GM12874 (cell line): Measurements from ENCODE around the gene GCK.

Experiments
- TF ChIP-seq, protein P1 (sequence below): IDR thresholded peaks from 2 replicates; pipeline ENCODE4 v1.5.1; 2011; ENCODE audit warnings: low read depth, mild to moderate bottlenecking, control low read depth, low read length, moderate library complexity; ENCODE audit not compliant: insufficient read depth

GCK gene

DNA sequence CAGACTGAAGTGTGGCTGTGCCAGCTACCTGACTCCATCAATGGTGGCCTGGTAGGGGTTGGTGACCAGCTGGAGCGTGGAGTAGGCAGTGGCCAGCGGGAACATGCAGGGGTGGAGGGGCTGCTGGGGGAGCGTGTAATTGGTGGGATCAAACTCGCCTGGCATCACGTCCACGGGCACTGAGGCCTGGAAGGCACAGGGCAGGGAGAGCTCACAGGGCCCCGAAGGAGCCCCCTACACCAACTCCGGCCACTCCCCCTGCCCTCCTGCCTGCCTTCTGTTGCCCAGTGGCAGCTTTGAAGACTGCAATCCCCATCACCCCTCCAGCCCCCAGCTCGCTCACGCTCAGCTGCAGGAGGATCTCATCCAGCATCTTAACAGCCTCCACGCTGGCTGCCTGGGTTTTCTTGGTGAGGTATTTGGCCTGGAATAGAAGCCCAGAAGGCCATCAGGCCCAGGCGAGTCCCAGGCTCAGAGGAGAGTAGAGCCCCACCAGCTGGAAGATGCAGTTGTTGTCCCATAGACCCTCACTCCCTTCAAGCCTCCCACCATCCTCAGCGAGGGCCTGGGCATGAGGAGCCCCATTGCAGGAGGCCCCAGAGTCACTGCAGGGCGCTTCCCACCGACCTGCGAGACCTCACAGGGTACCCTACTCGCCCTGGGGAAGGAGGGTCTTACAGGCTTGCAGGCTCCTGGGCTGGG lies 73.0 kb downstream of the GCK start:
- TF ChIP-seq, protein P1, sequence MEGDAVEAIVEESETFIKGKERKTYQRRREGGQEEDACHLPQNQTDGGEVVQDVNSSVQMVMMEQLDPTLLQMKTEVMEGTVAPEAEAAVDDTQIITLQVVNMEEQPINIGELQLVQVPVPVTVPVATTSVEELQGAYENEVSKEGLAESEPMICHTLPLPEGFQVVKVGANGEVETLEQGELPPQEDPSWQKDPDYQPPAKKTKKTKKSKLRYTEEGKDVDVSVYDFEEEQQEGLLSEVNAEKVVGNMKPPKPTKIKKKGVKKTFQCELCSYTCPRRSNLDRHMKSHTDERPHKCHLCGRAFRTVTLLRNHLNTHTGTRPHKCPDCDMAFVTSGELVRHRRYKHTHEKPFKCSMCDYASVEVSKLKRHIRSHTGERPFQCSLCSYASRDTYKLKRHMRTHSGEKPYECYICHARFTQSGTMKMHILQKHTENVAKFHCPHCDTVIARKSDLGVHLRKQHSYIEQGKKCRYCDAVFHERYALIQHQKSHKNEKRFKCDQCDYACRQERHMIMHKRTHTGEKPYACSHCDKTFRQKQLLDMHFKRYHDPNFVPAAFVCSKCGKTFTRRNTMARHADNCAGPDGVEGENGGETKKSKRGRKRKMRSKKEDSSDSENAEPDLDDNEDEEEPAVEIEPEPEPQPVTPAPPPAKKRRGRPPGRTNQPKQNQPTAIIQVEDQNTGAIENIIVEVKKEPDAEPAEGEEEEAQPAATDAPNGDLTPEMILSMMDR = no peak

DNA sequence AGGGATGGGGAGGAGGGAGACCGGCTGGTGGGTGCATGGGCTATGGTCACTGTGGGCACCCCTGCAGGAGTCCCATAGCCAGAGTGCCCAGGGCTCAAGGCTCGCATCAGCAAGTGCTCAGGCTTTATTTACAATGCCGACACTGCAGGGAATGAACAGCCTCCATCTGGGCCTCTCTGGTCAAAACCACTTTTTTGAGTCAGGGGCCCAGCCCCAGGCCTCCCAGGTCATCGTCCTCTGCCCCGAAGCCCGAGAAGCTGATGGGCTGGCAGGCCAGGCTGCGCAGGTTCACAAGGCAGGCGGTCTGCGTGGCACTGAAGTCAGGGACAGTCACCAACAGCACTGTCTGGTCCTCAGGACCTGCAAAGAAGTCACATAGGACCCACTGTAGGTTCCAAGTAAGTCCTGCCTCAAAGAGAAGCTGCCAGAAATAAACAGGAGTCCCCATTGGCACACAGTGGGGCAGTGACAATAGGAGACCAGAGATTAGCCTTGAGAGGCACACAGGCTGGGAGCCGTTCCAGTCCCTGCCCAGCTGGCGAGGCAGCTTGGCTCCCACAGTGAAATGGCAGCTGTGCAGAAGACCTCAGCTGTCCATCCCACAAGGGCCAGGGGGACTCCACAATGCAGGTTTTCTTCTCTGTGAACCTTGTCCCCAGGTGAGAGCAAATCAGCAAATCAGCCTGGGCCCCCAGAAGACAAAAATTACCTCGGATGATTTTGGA lies 74.5 kb downstream of the GCK start:
- TF ChIP-seq, protein P1 = no peak

DNA sequence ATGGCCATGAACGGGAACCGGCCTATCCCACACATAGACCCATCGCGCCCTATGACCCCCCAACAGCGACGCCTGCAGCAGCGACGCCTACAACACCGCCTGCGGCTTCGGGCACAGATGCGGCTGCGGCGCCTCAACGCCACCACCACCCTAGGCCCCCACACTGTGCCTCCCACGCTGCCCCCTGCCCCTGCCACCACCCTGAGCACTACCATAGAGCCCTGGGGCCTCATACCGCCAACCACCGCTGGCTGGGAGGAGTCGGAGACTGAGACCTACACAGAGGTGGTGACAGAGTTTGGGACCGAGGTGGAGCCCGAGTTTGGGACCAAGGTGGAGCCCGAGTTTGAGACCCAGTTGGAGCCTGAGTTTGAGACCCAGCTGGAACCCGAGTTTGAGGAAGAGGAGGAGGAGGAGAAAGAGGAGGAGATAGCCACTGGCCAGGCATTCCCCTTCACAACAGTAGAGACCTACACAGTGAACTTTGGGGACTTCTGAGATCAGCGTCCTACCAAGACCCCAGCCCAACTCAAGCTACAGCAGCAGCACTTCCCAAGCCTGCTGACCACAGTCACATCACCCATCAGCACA lies 75.4 kb downstream of the GCK start:
- TF ChIP-seq, protein P1 = no peak

DNA sequence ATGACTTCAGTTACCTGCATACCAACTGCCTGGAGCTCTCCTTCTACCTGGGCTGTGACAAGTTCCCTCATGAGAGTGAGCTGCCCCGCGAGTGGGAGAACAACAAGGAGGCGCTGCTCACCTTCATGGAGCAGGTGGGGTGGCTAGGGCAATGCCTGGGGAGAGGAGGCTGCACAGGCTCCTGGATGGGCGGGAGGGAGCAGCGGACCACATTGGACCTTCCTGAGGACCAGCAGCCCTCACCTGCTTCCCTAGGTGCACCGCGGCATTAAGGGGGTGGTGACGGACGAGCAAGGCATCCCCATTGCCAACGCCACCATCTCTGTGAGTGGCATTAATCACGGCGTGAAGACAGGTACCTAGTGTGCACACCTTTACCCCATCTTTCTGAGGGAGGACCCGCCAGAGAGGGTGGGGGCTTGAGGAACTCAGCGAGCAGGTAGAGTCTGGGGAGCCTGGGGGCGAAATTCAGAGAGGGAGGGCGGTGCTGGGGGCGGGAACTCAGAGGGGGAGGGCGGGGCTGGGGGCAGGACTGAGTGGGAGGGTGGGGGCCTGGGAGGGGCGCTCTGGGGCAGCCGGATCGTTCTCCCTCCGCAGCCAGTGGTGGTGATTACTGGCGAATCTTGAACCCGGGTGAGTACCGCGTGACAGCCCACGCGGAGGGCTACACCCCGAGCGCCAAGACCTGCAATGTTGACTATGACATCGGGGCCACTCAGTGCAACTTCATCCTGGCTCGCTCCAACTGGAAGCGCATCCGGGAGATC lies 76.1 kb downstream of the GCK start:
- TF ChIP-seq, protein P1 = no peak

DNA sequence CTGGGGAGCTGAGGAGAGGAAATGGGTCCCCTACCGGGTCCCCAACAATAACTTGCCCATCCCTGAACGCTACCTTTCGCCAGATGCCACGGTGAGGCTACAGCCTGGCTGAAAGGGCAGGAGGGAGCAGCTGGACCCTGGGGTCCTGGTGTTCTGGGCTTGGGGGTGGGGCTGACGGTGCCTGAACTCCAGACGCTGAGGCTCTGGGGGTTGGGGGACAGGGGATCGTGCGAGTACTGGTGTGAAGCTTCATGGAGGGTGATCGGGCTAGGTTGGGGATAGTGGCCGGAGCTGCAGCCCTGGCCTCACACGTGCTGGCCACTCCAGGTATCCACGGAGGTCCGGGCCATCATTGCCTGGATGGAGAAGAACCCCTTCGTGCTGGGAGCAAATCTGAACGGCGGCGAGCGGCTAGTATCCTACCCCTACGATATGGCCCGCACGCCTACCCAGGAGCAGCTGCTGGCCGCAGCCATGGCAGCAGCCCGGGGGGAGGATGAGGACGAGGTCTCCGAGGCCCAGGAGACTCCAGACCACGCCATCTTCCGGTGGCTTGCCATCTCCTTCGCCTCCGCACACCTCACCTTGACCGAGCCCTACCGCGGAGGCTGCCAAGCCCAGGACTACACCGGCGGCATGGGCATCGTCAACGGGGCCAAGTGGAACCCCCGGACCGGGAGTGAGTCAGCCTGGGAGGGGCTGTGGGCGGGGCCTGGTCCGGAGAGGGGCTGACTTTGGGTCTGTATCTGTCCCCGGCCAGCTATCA lies 76.8 kb downstream of the GCK start:
- TF ChIP-seq, protein P1 = no peak

DNA sequence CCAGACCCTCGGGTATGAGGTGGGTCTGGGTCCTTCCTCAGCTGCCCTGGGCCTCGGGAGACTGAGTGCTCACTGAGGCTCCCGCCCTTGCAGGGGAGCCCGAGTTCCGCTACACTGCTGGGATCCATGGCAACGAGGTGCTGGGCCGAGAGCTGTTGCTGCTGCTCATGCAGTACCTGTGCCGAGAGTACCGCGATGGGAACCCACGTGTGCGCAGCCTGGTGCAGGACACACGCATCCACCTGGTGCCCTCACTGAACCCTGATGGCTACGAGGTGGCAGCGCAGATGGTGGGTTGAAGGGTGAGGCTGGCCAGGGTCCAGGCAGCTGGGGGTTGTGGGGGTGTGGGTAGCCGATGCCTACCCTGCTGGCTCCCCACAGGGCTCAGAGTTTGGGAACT lies 77.5 kb downstream of the GCK start:
- TF ChIP-seq, protein P1 = no peak
